Uterus (tissue), 4 donors: ENCODE results near the gene NDUFB6. TPM values are rescaled to one million over a fixed set of nuclear protein-coding genes. Genes with fewer than 3 reads are reported as not detected.
"Not testable (repeated sequence)": the region's sequence is repeated elsewhere in the genome, so short reads cannot be mapped to it uniquely, and the experiment has no call there.

ENCODE experiments used
- DNase-seq, 2 donors: peaks; one replicate each; pipeline ENCODE4 v3.0.0-alpha.2; 2019 to 2020
- H3K27ac ChIP-seq, 2 donors: fragments of 200-600 bp; sonication (generic); 1 replicate in 1 of 2; 2 replicates in 1 of 2; pipeline ENCODE4 v1.5.1; 2016 to 2018
- H3K27me3 ChIP-seq, 2 donors: fragments of 200-600 bp; sonication (generic); one replicate each; pipeline ENCODE4 v1.5.1; 2018 to 2019; ENCODE audit warnings: control low read depth in 1 of 2
- H3K36me3 ChIP-seq, 2 donors: fragments of 200-600 bp; sonication (generic); one replicate each; pipeline ENCODE4 v1.5.1; 2019; ENCODE audit warnings: control low read depth in 1 of 2
- H3K4me1 ChIP-seq, 2 donors: fragments of 200-600 bp; sonication (generic); one replicate each; pipeline ENCODE4 v1.5.1; 2018 to 2019; ENCODE audit warnings: control low read depth in 1 of 2
- H3K4me3 ChIP-seq, 2 donors: fragments of 200-600 bp; sonication (generic); 1 replicate in 1 of 2; 2 replicates in 1 of 2; pipeline ENCODE4 v1.5.1; 2018 to 2019; ENCODE audit warnings: mild to moderate bottlenecking in 1 of 2
- H3K9me3 ChIP-seq, 2 donors: fragments of 200-600 bp; sonication (generic); one replicate each; pipeline ENCODE4 v1.5.1; 2019; ENCODE audit warnings: control low read depth in 1 of 2
- POLR2A ChIP-seq, 2 donors: fragments of 450-650 bp; IDR thresholded peaks; one replicate each; pipeline ENCODE4 v1.6.1; 2016; ENCODE audit warnings: antibody characterized with exemption in 2 of 2, mild to moderate bottlenecking in 1 of 2, moderate library complexity in 1 of 2
- intact Hi-C: fragments of 100-400 bp; cut with DNase I; formaldehyde crosslinking; loops from one replicate; pipeline ENCODE4 v1.15.1; 2023; ENCODE audit warnings: low total_unique reads
- total RNA-seq, 4 donors: library from RNA; depleted of rRNA in 3 of 4; stranded (reverse); fragments of >200 nt in 3 of 4; gene quantifications; one replicate each; pipeline versions ENCODE4 v1.1.0 to v1.2.4, GENCODE V29; 2014 to 2023
- TF ChIP-seq, protein P1 (sequence below), 4 experiments: fragments of 200-600 bp in 2 of 4; fragments of 450-650 bp in 2 of 4; sonication (generic) in 2 of 4; IDR thresholded peaks; one replicate each; pipeline ENCODE4 v1.5.1; 2016 to 2019; ENCODE audit warnings: antibody characterized with exemption in 4 of 4, mild to moderate bottlenecking in 2 of 4, moderate library complexity in 1 of 4
- donor health status: DM: yes; HTN: yes; CAD: no.

Gene NDUFB6
- total RNA-seq, 4 donors from 2014 or later = 33.8 to 181 (median 54.5) TPM

DNA sequence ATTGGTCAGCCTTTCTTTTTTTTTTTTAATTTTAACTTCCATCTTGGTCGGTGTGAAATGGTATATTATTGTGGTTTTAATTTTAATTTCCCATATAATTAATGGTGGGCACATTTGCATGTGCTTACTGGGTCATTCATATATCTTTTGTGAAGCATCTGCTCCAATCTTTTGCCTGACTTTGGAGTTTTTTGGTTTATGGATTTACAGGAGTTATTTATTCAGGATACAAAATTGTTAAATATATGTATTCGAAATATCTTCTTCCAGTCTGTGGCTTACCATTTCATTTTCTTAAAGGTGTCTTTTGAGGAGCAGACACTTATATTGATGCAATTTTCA lies 46.3 kb downstream of the NDUFB6 start:
- H3K27ac ChIP-seq = peak overlapping the region; percentile 77 to 98
- no peaks in the 10 kb centered on the region for H3K36me3 ChIP-seq
- H3K9me3 ChIP-seq = no peaks in the 10 kb centered on the region
- TF ChIP-seq, protein P1, sequence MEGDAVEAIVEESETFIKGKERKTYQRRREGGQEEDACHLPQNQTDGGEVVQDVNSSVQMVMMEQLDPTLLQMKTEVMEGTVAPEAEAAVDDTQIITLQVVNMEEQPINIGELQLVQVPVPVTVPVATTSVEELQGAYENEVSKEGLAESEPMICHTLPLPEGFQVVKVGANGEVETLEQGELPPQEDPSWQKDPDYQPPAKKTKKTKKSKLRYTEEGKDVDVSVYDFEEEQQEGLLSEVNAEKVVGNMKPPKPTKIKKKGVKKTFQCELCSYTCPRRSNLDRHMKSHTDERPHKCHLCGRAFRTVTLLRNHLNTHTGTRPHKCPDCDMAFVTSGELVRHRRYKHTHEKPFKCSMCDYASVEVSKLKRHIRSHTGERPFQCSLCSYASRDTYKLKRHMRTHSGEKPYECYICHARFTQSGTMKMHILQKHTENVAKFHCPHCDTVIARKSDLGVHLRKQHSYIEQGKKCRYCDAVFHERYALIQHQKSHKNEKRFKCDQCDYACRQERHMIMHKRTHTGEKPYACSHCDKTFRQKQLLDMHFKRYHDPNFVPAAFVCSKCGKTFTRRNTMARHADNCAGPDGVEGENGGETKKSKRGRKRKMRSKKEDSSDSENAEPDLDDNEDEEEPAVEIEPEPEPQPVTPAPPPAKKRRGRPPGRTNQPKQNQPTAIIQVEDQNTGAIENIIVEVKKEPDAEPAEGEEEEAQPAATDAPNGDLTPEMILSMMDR (IDR thresholded peaks at IDR 0.05) = no peak
- no peak for TF ChIP-seq POLR2A (IDR thresholded peaks at IDR 0.05)
- H3K4me3 ChIP-seq = peak overlapping the region; percentile 54 to 77
- H3K4me1 ChIP-seq = peaks cover 0 to 3% of the 10 kb centered on the region in 2 donors
- no peak for DNase-seq
- no peaks in the 10 kb centered on the region for H3K27me3 ChIP-seq
- intact Hi-C loops = no loop called here

DNA sequence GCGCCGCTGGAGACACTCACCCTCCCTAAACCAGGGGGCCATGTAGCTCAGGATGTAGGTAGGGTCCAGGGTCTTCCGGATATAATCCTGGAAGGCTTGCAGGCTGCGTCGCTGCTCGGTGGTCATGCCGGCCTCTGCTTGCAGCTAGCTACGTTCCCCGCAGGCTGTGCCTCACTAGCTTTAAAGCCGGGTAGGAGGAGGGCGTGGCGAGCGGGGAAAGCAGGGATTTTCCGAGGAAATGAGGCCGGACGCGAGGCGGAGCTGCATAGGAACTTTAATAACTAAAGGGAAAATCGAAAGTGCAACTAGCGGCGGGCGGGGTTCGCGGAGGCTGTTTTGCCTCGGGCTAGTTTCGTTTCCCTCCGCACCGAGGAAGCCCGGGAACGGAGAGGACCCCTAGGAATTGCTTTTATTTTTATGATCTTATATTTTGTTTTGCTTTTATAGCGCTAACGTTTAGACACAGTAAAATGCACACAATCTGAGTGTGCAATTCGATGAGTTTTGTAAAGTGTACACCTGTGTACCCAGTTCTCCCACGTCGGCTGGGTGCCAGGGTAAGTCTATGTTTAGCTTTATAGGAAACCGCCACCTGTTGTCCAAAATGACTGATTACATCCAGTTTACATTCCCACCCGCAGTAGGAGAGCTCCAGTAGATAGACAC lies 46.8 kb downstream of the NDUFB6 start, which contains the start of gene RIGI:
Gene RIGI, minus strand, starts transcription at position 156 of the 666 bp plus-strand sequence. Its CDS starts 30 bp downstream, at position 126.
- peak; percentile 57 to 66 for TF ChIP-seq POLR2A (IDR thresholded peaks at IDR 0.05)
- TF ChIP-seq, protein P1 (IDR thresholded peaks at IDR 0.05) = peak; percentile 23 to 39 (median 28)
- peak; percentile 93 to 95 for DNase-seq
- Histone ChIP-seq H3K36me3 (no peaks in the 10 kb centered on the region), H3K9me3 (no peaks in the 10 kb centered on the region), H3K27ac (peak within 1 kb of the TSS; percentile 77 to 98), H3K4me1 (peaks cover 0 to 3% of the 10 kb centered on the region in 2 donors), H3K27me3 (no peaks in the 10 kb centered on the region), H3K4me3 (peak within 1 kb of the TSS; percentile 54 to 77)
- intact Hi-C loops = no loop called here

DNA sequence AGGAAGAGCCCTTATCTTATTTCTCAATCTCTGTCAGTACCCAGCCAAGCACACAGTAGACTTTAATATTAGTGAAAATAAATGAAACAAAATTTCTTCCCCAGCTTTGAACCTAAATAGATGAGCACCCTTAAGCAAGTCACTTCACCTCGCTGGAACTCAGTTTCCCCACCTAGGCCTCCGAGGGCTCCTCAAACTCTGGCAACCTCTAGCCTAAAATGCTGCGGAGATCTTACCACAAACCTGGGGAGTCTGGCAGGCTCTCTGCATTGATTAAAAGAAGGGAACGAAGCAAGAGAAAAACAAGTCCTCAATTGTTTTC lies 47.3 kb downstream of the NDUFB6 start:
- Histone ChIP-seq H3K9me3 (no peaks in the 10 kb centered on the region), H3K27ac (peak overlapping the region; percentile 77 to 98), H3K36me3 (no peaks in the 10 kb centered on the region), H3K27me3 (no peaks in the 10 kb centered on the region), H3K4me1 (peaks cover 0 to 3% of the 10 kb centered on the region in 2 donors), H3K4me3 (peak overlapping the region; percentile 54 to 77)
- intact Hi-C loops = no loop called here
- no peak for DNase-seq
- TF ChIP-seq POLR2A (IDR thresholded peaks at IDR 0.05) = no peak
- TF ChIP-seq, protein P1 (IDR thresholded peaks at IDR 0.05) = no peak

DNA sequence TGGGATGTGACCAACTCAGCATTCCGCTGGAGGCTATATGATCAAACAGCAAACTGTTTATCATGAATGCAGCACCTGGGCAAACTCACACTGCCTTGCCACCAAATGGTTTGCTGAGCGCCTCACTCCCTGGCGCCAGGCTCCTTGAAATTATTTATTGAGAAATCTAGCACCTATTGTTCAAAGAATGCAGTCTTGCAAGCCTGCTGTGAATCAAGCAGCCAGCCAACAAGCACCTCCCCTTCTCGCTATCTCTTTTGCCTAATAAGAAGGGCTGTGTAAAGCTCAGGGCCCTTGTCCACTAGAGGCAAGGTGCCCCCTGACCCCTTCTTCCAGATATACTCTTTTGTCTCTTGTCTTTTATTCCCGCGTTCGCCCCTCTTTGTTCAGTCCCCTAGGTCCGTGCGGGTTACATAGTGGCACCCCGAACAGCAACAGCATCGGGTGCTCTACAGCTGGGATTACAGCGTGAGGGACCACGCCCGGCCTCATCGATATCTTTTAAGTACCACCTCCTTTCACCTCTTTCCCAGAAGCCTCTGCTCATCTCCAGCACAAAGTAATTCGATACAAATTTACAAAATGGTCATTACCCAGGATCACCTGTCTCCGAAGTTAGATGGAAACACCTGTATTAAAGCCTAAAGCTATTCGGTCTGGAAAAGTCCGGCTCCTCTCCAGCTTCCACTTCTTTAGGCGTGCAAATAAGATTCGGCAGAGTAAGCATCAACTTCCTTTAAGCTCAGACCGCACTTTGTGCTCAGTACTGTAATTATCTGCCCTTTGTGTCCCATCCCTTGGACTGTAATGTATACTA lies 47.9 kb downstream of the NDUFB6 start:
- Histone ChIP-seq H3K27ac (peak overlapping the region; percentile 77 to 98), H3K36me3 (no peaks in the 10 kb centered on the region), H3K27me3 (no peaks in the 10 kb centered on the region), H3K4me1 (peaks cover 0 to 3% of the 10 kb centered on the region in 2 donors), H3K9me3 (no peaks in the 10 kb centered on the region), H3K4me3 (peak overlapping the region; percentile 54 to 77)
- intact Hi-C loops = no loop called here
- no peak for TF ChIP-seq POLR2A (IDR thresholded peaks at IDR 0.05)
- TF ChIP-seq, protein P1 (IDR thresholded peaks at IDR 0.05) = no peak
- DNase-seq = peak in 1 of 2 donors; percentile 16

DNA sequence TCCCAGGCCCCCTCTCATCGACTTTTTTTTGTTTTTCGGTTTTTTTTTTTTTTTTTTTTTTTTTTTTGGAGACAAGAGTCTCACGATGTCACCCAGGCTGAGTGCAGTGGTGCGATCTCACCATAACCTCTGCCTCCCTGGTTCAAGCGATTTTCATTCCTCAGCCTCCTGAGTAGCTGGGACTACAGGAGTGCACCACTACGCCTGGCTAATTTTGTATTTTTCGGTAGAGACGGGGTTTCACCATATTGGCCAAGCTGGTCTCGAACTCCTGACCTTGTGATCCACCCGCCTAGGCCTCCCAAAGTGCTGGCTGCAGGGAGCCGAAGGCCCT lies 48.4 kb downstream of the NDUFB6 start:
- H3K9me3 ChIP-seq, H3K36me3 ChIP-seq, DNase-seq, H3K4me1 ChIP-seq, H3K27me3 ChIP-seq, intact Hi-C loops: not testable (repeated sequence)
- Histone ChIP-seq H3K4me3 (peak overlapping the region; percentile 54 to 77), H3K27ac (peak overlapping the region in 1 of 2 donors; percentile 98)
